Smooth muscle cell (in vitro differentiated cells): ENCODE results near the gene MAIP1. TPM values are rescaled to one million over a fixed set of nuclear protein-coding genes. Genes with fewer than 3 reads are reported as not detected.

ENCODE experiments used
- DNase-seq: peaks from one replicate; lab custom pipeline; 2025; ENCODE audit not compliant: unreplicated experiment; lab: John Stamatoyannopoulos, UW
- H2AFZ ChIP-seq: fragments of 200-600 bp; sonication (generic); 2 replicates; pipeline ENCODE4 v1.6.0; 2016; ENCODE audit warnings: antibody characterized with exemption, low read depth, mild to moderate bottlenecking
- H3F3A ChIP-seq: fragments of 200-600 bp; sonication (generic); 2 replicates; pipeline ENCODE4 v1.6.0; 2017; ENCODE audit warnings: antibody characterized with exemption, low read depth
- H3K27ac ChIP-seq: fragments of 200-600 bp; sonication (generic); 2 replicates; pipeline ENCODE4 v1.5.1; 2016; ENCODE audit warnings: low read depth, mild to moderate bottlenecking
- H3K27me3 ChIP-seq: fragments of 200-600 bp; sonication (generic); 2 replicates; pipeline ENCODE4 v1.6.1; 2016; ENCODE audit warnings: low read depth, mild to moderate bottlenecking
- H3K36me3 ChIP-seq: fragments of 200-600 bp; sonication (generic); 2 replicates; pipeline ENCODE4 v1.5.1; 2016; ENCODE audit warnings: low read depth
- H3K4me1 ChIP-seq: fragments of 200-600 bp; sonication (generic); 2 replicates; pipeline ENCODE4 v1.5.1; 2016; ENCODE audit warnings: low read depth
- H3K4me2 ChIP-seq: fragments of 200-600 bp; sonication (generic); 2 replicates; pipeline ENCODE4 v1.6.0; 2016; ENCODE audit warnings: mild to moderate bottlenecking
- H3K4me3 ChIP-seq: fragments of 200-600 bp; sonication (generic); 2 replicates; pipeline ENCODE4 v1.5.1; 2016; ENCODE audit warnings: mild to moderate bottlenecking
- H3K79me2 ChIP-seq: fragments of 200-600 bp; sonication (generic); 2 replicates; pipeline ENCODE4 v1.6.0; 2016; ENCODE audit warnings: low read depth, mild to moderate bottlenecking
- H3K9ac ChIP-seq: fragments of 200-600 bp; sonication (generic); 2 replicates; pipeline ENCODE4 v1.6.0; 2016; ENCODE audit warnings: low read depth
- H3K9me3 ChIP-seq: fragments of 200-600 bp; sonication (generic); replicated peaks from 2 replicates; pipeline ENCODE4 v1.5.1; 2016; ENCODE audit warnings: low read depth
- H4K20me1 ChIP-seq: fragments of 200-600 bp; sonication (generic); 2 replicates; pipeline ENCODE4 v1.6.0; 2016; ENCODE audit warnings: low read depth
- WGBS: methylation state at CpG from one replicate; pipeline ENCODE4 v1.1.7; 2016; ENCODE audit warnings: low lambda C conversion rate; 5-methylcytosine and 5-hydroxymethylcytosine counted together
- polyA plus RNA-seq: library from polyadenylated mRNA; unstranded; fragments of >200 nt; fragmentation: Nextera tagmentation; extraction: Ambion mirVana; gene quantifications from 2 replicates; pipeline ENCODE4 v1.2.1, GENCODE V29; 2016
- total RNA-seq: library from RNA; depleted of rRNA; stranded (reverse); fragments of >200 nt; gene quantifications from 2 replicates; pipeline ENCODE4 v1.2.3, GENCODE V29; 2014
- TF ChIP-seq, protein P1 (sequence below): fragments of 200-600 bp; sonication (generic); IDR thresholded peaks from 2 replicates; pipeline ENCODE4 v1.5.1; 2017; ENCODE audit warnings: borderline replicate concordance, mild to moderate bottlenecking, antibody characterized with exemption; ENCODE audit not compliant: insufficient read depth, poor library complexity, severe bottlenecking

Gene MAIP1
- total and polyA plus RNA-seq, 2 experiments from 2014 or later, result 15.0 to 133 TPM

DNA sequence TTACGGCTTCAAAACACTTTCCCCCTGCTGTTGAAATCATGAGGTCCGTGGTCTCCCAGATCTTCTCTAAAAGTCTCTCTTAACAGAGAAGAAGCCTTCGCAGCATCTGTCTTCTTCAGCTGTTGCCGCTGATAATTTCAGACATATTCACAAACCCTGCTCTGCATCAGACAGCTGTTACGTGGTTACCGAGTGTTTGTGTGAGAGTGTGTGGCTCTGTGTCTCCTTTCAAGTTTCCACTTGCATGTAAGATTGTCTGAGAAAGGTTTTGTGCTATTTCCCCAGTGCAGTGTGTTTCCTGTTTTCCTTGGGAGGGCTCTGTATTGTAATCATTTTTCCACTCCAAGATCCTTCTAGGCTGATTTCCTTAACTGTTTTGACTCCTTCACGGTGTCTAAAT is 32.8 kb downstream of the MAIP1 start:
- Histone ChIP-seq H3K27ac (peak overlapping the region; percentile 74), H3K36me3 (no peaks in the 10 kb centered on the region), H3K4me1 (peaks cover 7% of the 10 kb centered on the region), H3K27me3 (no peaks in the 10 kb centered on the region), H3K9ac (peak overlapping the region; percentile 56), H3K79me2 (no peaks in the 10 kb centered on the region), H3K4me2 (peak overlapping the region; percentile 79), H4K20me1 (no peaks in the 10 kb centered on the region), H3F3A (peaks cover 8% of the 10 kb centered on the region), H2AFZ (peak overlapping the region; percentile 90), H3K9me3 (no peaks in the 10 kb centered on the region), H3K4me3 (peak overlapping the region; percentile 27)
- WGBS, result 10% methylated on average over 7 of the region's 7 CpGs
- TF ChIP-seq, protein P1, sequence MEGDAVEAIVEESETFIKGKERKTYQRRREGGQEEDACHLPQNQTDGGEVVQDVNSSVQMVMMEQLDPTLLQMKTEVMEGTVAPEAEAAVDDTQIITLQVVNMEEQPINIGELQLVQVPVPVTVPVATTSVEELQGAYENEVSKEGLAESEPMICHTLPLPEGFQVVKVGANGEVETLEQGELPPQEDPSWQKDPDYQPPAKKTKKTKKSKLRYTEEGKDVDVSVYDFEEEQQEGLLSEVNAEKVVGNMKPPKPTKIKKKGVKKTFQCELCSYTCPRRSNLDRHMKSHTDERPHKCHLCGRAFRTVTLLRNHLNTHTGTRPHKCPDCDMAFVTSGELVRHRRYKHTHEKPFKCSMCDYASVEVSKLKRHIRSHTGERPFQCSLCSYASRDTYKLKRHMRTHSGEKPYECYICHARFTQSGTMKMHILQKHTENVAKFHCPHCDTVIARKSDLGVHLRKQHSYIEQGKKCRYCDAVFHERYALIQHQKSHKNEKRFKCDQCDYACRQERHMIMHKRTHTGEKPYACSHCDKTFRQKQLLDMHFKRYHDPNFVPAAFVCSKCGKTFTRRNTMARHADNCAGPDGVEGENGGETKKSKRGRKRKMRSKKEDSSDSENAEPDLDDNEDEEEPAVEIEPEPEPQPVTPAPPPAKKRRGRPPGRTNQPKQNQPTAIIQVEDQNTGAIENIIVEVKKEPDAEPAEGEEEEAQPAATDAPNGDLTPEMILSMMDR, result no peak
- DNase-seq, result no peak

DNA sequence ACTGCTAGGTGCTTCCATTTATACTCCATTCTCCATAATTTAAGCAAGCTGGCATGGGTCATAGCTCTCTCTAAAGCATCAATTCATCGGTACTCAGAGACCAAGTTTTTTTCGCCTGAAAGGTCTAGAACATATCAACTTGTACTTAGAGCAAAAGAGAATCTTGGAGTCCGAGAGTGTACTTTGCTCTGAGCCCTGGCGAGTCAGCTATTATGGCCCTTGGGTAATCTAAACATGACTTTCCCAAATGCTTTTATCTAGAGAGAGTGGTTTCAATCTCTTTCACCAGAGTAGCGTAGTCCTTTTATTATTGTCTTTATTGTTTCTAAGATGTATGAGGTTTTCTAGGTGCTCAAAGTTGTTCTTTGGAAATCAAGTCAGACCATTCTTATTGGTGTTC is 34.4 kb downstream of the MAIP1 start:
- 76% methylated on average over 5 of the region's 5 CpGs for WGBS
- Histone ChIP-seq H3K4me1 (peaks cover 7% of the 10 kb centered on the region), H3K9me3 (no peaks in the 10 kb centered on the region)

DNA sequence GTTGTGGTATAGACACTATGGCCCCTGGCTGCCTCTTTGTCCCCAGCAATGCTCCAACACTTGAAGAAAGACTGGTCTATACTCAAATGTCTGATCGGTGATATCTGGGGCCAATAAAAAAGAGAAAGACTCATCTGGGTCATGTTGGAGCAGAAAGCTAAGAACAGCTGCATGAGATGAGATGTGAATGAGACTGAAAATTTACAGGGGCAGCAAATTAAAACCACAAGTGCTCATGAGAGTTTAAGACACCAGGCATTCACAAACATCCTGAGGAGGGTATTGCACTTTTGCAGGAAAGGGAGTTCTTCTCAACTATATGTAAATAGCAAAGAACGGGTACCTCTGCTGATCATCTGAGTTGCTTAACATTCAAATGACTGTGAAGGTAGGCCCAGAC is 36.3 kb downstream of the MAIP1 start:
- Histone ChIP-seq H3K79me2 (no peaks in the 10 kb centered on the region), H3F3A (peaks cover 8% of the 10 kb centered on the region), H3K36me3 (no peaks in the 10 kb centered on the region), H3K4me1 (peaks cover 7% of the 10 kb centered on the region), H3K4me3 (no peak overlapping the region), H3K4me2 (no peak overlapping the region), H4K20me1 (no peaks in the 10 kb centered on the region), H3K9me3 (no peaks in the 10 kb centered on the region), H2AFZ (no peak overlapping the region), H3K27me3 (no peaks in the 10 kb centered on the region), H3K27ac (no peak overlapping the region), H3K9ac (no peak overlapping the region)
- TF ChIP-seq, protein P1, result no peak
- no peak for DNase-seq
- 96% methylated on average over 2 of the region's 2 CpGs for WGBS

More for the DNA sequence above, 34.4 kb downstream of the MAIP1 start:
- H3K9ac ChIP-seq, result no peak overlapping the region
- no peaks in the 10 kb centered on the region for H3K27me3 ChIP-seq
- DNase-seq, result no peak
- TF ChIP-seq, protein P1, result no peak
- H3K27ac ChIP-seq, result no peak overlapping the region
- H3K79me2 ChIP-seq, result no peaks in the 10 kb centered on the region
- no peak overlapping the region for H3K4me2 ChIP-seq
- H3K4me3 ChIP-seq, result no peak overlapping the region
- H3K36me3 ChIP-seq, result no peaks in the 10 kb centered on the region
- H4K20me1 ChIP-seq, result no peaks in the 10 kb centered on the region
- peaks cover 8% of the 10 kb centered on the region for H3F3A ChIP-seq
- H2AFZ ChIP-seq, result no peak overlapping the region

DNA sequence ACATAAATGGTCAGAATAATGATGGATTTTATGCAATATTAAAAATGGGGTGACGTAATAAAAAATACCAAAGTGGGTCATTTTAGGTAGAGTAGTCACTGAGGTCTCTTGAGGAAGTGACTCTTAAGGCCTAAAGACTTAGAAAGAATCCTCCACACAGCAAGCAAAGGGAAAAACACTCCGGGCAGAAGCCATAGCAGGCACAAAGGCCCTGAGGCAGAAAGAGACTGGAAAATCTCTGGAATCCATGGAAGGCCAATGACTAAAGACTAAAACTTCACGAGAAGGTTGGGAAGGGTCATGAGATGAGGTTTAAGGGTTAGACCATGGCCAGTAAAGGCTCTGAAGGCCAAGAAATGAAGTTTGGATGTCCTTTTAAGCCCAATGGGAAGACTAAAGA is 36.9 kb downstream of the MAIP1 start:
- Histone ChIP-seq H3K27me3 (no peaks in the 10 kb centered on the region), H3K36me3 (no peaks in the 10 kb centered on the region)

More for the DNA sequence above, 36.9 kb downstream of the MAIP1 start:
- no peak overlapping the region for H2AFZ ChIP-seq
- H3K79me2 ChIP-seq, result no peaks in the 10 kb centered on the region
- TF ChIP-seq, protein P1, result no peak
- peaks cover 8% of the 10 kb centered on the region for H3F3A ChIP-seq
- no peak overlapping the region for H3K9ac ChIP-seq
- H3K9me3 ChIP-seq, result no peaks in the 10 kb centered on the region
- H3K4me3 ChIP-seq, result no peak overlapping the region
- no peak overlapping the region for H3K4me2 ChIP-seq
- H3K27ac ChIP-seq, result no peak overlapping the region
- no peaks in the 10 kb centered on the region for H4K20me1 ChIP-seq
- DNase-seq, result no peak
- WGBS, result 88% methylated on average over 3 of the region's 3 CpGs
- H3K4me1 ChIP-seq, result peaks cover 7% of the 10 kb centered on the region
